Upper lobe of left lung (tissue), 6 donors: ENCODE data around the gene KRT35. TPM values are rescaled to one million over a fixed set of nuclear protein-coding genes. Genes with fewer than 3 reads are reported as not detected.

Experiments
- ATAC-seq, 2 donors: fragments of 200-7000 bp; cut with Tn5 transposase; one replicate each; pipeline ENCODE4 v1.9.1; 2022; ENCODE audit warnings: mild to moderate bottlenecking in 2 of 2, moderate library complexity in 2 of 2; ENCODE audit not compliant: low FRiP score in 2 of 2
- DNase-seq, 2 donors: peaks; one replicate each; pipeline ENCODE4 v3.0.0-alpha.2; 2019 to 2020
- H3K27ac ChIP-seq, 4 donors: fragments of 200-600 bp; sonication (generic); one replicate each; pipeline ENCODE4 v1.5.1; 2016 to 2019
- H3K27me3 ChIP-seq, 4 donors: fragments of 200-600 bp; sonication (generic); one replicate each; pipeline ENCODE4 v1.5.1; 2017 to 2019
- H3K36me3 ChIP-seq, 4 donors: fragments of 200-600 bp; sonication (generic); one replicate each; pipeline ENCODE4 v1.5.1; 2016 to 2019
- H3K4me1 ChIP-seq, 4 donors: fragments of 200-600 bp; sonication (generic); one replicate each; pipeline ENCODE4 v1.5.1; 2018 to 2019
- H3K4me3 ChIP-seq, 4 donors: fragments of 200-600 bp; sonication (generic); one replicate each; pipeline ENCODE4 v1.5.1; 2017 to 2019; ENCODE audit warnings: mild to moderate bottlenecking in 2 of 4, moderate library complexity in 1 of 4
- H3K9me3 ChIP-seq, 4 donors: fragments of 200-600 bp; sonication (generic); one replicate each; pipeline ENCODE4 v1.5.1; 2018 to 2019
- CTCF ChIP-seq, 6 experiments: fragments of 450-650 bp in 4 of 6; fragments of 200-600 bp in 2 of 6; sonication (generic) in 2 of 6; IDR thresholded peaks; one replicate each; pipeline ENCODE4 v1.5.1; 2016 to 2019; ENCODE audit warnings: antibody characterized with exemption in 6 of 6
- EP300 ChIP-seq, 4 donors: sonication (generic); formaldehyde crosslinking; IDR thresholded peaks; one replicate each; pipeline ENCODE4 v1.5.1; 2017; ENCODE audit warnings: antibody characterized with exemption in 4 of 4, control low read depth in 2 of 4
- POLR2A ChIP-seq, 4 donors: fragments of 450-650 bp; IDR thresholded peaks; one replicate each; pipeline ENCODE4 v1.5.1; 2016 to 2017; ENCODE audit warnings: antibody characterized with exemption in 4 of 4, mild to moderate bottlenecking in 2 of 4
- POLR2AphosphoS5 ChIP-seq, 2 donors: sonication (generic); formaldehyde crosslinking; IDR thresholded peaks; one replicate each; pipeline ENCODE4 v1.5.1; 2017; ENCODE audit warnings: antibody characterized with exemption in 2 of 2
- WGBS, 2 donors: methylation state at CpG; one replicate each; pipeline ENCODE4 v1.1.5; 2017 to 2018; 5-methylcytosine and 5-hydroxymethylcytosine counted together
- total RNA-seq, 6 donors: library from RNA; depleted of rRNA in 4 of 6; stranded (reverse); fragments of >200 nt in 4 of 6; gene quantifications; one replicate each; pipeline versions ENCODE4 v1.1.0 to v1.2.1, GENCODE V29; 2016 to 2021
- donor health status: DM: no; HTN: no; CAD: no; lungs with moderate emphysema.
- donor health status: DM: no; HTN: yes; CAD: no; lungs with severe emphysema.

The KRT35 gene
- total RNA-seq, 6 donors from 2014 or later: not detected

DNA sequence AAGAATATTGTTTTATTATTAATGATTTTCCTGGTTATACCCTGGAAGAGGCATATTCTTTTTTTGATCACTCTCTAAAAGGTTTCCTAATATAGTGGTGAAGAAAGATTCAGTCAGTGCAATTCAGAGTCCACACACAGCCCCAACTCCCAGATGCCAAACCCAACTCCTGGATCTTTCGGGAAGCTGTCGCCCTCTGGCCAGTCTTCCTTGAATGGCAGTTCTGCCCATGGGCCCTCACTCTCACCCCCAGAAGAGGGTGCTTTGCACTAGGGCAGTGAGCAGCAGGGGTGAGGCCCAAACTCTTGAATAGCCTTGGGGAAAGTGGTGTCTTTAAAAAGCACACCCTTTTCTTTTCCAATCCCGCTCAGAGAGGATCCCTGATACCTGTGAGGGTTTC lies 24.7 kb downstream of the KRT35 start:
- Histone ChIP-seq H3K27me3 (no peaks in the 10 kb centered on the region), H3K27ac (no peak overlapping the region), H3K4me3 (no peak overlapping the region), H3K4me1 (no peaks in the 10 kb centered on the region), H3K9me3 (no peaks in the 10 kb centered on the region), H3K36me3 (no peaks in the 10 kb centered on the region)
- no peak for TF ChIP-seq EP300 (IDR thresholded peaks at IDR 0.05)
- 80 to 86% methylated on average over 2 to 3 of the region's 3 CpGs for WGBS, 2 donors
- DNase-seq (no peak), ATAC-seq (no peak)

DNA sequence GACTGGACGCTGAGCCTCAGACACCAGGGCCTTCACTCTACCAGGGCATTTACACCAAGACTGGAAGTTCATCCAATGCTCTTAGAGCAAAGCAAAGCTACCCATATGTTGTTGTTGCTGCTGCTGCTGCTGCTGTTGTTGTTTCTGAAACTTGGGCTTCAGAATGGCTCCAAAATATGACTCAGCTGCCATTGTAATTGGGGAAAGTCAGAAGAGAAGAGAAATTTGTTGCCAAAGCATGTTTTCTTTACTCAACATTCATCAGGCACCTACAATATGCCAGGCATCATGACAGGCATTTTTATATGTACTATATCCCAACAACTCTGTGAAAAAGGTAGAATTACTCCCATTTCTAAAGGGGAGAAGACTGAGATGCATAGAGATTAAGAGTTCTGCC lies 25.7 kb downstream of the KRT35 start:
- 100% methylated on average over 1 of the region's 1 CpG for whole genome bisulfite sequencing, 2 donors
- DNase-seq: no peak
- Histone ChIP-seq H3K4me1 (no peaks in the 10 kb centered on the region), H3K4me3 (no peak overlapping the region), H3K9me3 (no peaks in the 10 kb centered on the region), H3K36me3 (no peaks in the 10 kb centered on the region), H3K27me3 (no peaks in the 10 kb centered on the region), H3K27ac (no peak overlapping the region)
- TF ChIP-seq CTCF (IDR thresholded peaks at IDR 0.05): no peak
- TF ChIP-seq EP300 (IDR thresholded peaks at IDR 0.05): no peak
- no peak for ATAC-seq

- Histone ChIP-seq H3K36me3 (no peaks in the 10 kb centered on the region), H3K27me3 (no peaks in the 10 kb centered on the region), H3K4me3 (no peak overlapping the region), H3K4me1 (no peaks in the 10 kb centered on the region), H3K27ac (no peak overlapping the region), H3K9me3 (no peaks in the 10 kb centered on the region)
- DNase-seq (no peak), ATAC-seq (no peak)
- no peak for TF ChIP-seq CTCF (IDR thresholded peaks at IDR 0.05)
- 89 to 90% methylated on average over 3 of the region's 3 CpGs for WGBS, 2 donors
Measured at GRCh38 chr17:41453066-41453465, 27.9 kb downstream of the KRT35 start.

- TF ChIP-seq CTCF (IDR thresholded peaks at IDR 0.05) (no peak), POLR2AphosphoS5 (IDR thresholded peaks at IDR 0.05) (no peak), POLR2A (IDR thresholded peaks at IDR 0.05) (no peak), EP300 (IDR thresholded peaks at IDR 0.05) (no peak)
- no peak for DNase-seq
- H3K27me3 ChIP-seq: no peaks in the 10 kb centered on the region
- H3K4me3 ChIP-seq: no peak overlapping the region
- no peak overlapping the region for H3K27ac ChIP-seq
- H3K36me3 ChIP-seq: no peaks in the 10 kb centered on the region
- H3K4me1 ChIP-seq: no peaks in the 10 kb centered on the region
- 39 to 47% methylated on average over 4 of the region's 4 CpGs for WGBS, 2 donors
- no peaks in the 10 kb centered on the region for H3K9me3 ChIP-seq
- ATAC-seq: no peak
Measured at GRCh38 chr17:41452281-41452680, 28.7 kb downstream of the KRT35 start.

DNA sequence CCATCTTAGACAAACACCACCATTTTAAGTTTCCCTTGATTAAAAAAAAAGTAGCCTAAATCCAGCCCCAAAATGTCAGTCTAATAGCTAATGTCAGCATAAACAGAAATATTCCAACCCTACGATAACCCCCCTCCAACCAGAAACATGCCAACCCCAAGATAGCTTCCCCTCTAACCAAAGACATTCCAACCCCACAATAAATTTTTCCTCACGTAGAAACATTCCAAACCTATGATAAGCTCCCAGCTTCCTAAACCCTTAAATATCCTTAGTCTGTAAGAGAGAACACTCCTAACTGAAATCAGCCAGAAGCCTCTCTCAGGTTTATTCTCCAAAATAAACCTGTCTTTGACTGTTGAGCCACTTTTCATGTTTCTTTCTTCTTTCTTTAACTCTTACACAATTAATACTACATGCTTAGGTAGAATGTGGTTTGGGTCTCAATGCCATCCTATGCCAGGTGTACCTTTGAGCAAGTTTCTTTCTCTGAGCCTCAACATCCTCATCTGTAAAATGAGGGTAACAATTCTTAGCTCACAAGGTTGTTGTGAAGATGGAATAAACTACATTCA lies 29.7 kb downstream of the KRT35 start:
- WGBS, 2 donors: 78 to 83% methylated on average over 2 of the region's 2 CpGs
- H3K27ac ChIP-seq: no peak overlapping the region
- DNase-seq (no peak), ATAC-seq (no peak)
- H3K9me3 ChIP-seq: no peaks in the 10 kb centered on the region
- H3K36me3 ChIP-seq: no peaks in the 10 kb centered on the region
- H3K4me3 ChIP-seq: no peak overlapping the region
- H3K4me1 ChIP-seq: no peaks in the 10 kb centered on the region
- H3K27me3 ChIP-seq: no peaks in the 10 kb centered on the region
- no peak for TF ChIP-seq POLR2AphosphoS5 (IDR thresholded peaks at IDR 0.05)
- no peak for TF ChIP-seq POLR2A (IDR thresholded peaks at IDR 0.05)
- no peak for TF ChIP-seq CTCF (IDR thresholded peaks at IDR 0.05)
